Thoracic aorta (tissue), 2 donors: ENCODE results near the gene BAZ2B. TPM values are rescaled to one million over a fixed set of nuclear protein-coding genes. Genes with fewer than 3 reads are reported as not detected.
"Not testable (repeated sequence)": the region's sequence is repeated elsewhere in the genome, so short reads cannot be mapped to it uniquely, and the experiment has no call there.

Experiments used
- ATAC-seq: fragments of 150-250 bp; one replicate; pipeline ENCODE4 v1.8.0; 2017; ENCODE audit warnings: low read depth; ENCODE audit not compliant: insufficient number of reproducible peaks, low FRiP score
- DNase-seq: peaks from one replicate; pipeline ENCODE4 v3.0.0-alpha.2; 2020; ENCODE audit warnings: low spot score
- H3K27ac ChIP-seq, 2 donors: fragments of 200-600 bp; sonication (generic); 1 replicate in 1 of 2; 2 replicates in 1 of 2; pipeline ENCODE4 v1.5.1; 2016; ENCODE audit warnings: mild to moderate bottlenecking in 2 of 2, moderate library complexity in 2 of 2
- H3K27me3 ChIP-seq: fragments of 200-600 bp; sonication (generic); replicated peaks from 2 replicates; pipeline ENCODE4 v1.6.0; 2016; ENCODE audit warnings: mild to moderate bottlenecking; ENCODE audit not compliant: insufficient read depth
- H3K36me3 ChIP-seq: fragments of 200-600 bp; sonication (generic); one replicate; pipeline ENCODE4 v1.5.1; 2016
- H3K4me1 ChIP-seq, 2 donors: fragments of 200-600 bp; sonication (generic); 1 replicate in 1 of 2; 2 replicates in 1 of 2; pipeline versions ENCODE4 v1.5.1 to v1.6.0; 2016; ENCODE audit warnings: low read depth in 2 of 2, mild to moderate bottlenecking in 1 of 2; ENCODE audit not compliant: control insufficient read depth in 1 of 2
- H3K4me3 ChIP-seq: fragments of 200-600 bp; sonication (generic); 2 replicates; pipeline ENCODE4 v1.5.1; 2016; ENCODE audit warnings: mild to moderate bottlenecking
- H3K9me3 ChIP-seq: fragments of 200-600 bp; sonication (generic); 2 replicates; pipeline ENCODE4 v1.5.1; 2016
- CTCF ChIP-seq: fragments of 200-600 bp; sonication (generic); IDR thresholded peaks from one replicate; pipeline ENCODE4 v1.5.1; 2019; ENCODE audit warnings: antibody characterized with exemption
- total RNA-seq, 2 donors: library from RNA; depleted of rRNA; stranded (reverse); fragments of >200 nt; gene quantifications; one replicate each; pipeline versions ENCODE4 v1.1.0 to v1.2.3, GENCODE V29; 2016

Gene BAZ2B
- total RNA-seq, 2 donors from 2014 or later: 73.8 to 147 TPM

- peaks cover 32% of the 10 kb centered on the region for H3K36me3 ChIP-seq
- ATAC-seq (no peak), DNase-seq (no peak)
- H3K9me3 ChIP-seq: no peaks in the 10 kb centered on the region
- no peak for TF ChIP-seq CTCF
- H3K4me1 ChIP-seq: no peaks in the 10 kb centered on the region
- no peak overlapping the region for H3K4me3 ChIP-seq
- no peak overlapping the region for H3K27ac ChIP-seq
- H3K27me3 ChIP-seq: no peaks in the 10 kb centered on the region
Measured at GRCh38 chr2:159366538-159366937, 249.8 kb downstream of the BAZ2B start.

- Histone ChIP-seq H3K27me3 (no peaks in the 10 kb centered on the region), H3K36me3 (peaks cover 24% of the 10 kb centered on the region), H3K9me3 (no peaks in the 10 kb centered on the region), H3K4me1 (no peaks in the 10 kb centered on the region), H3K4me3 (no peak overlapping the region), H3K27ac (no peak overlapping the region)
- no peak for ATAC-seq
- no peak for DNase-seq
- no peak for TF ChIP-seq CTCF
Measured at GRCh38 chr2:159362816-159363251, 253.5 kb downstream of the BAZ2B start.

- Histone ChIP-seq H3K27ac (no peak overlapping the region), H3K36me3 (peaks cover 21% of the 10 kb centered on the region), H3K27me3 (no peaks in the 10 kb centered on the region), H3K4me3 (no peak overlapping the region), H3K4me1 (no peaks in the 10 kb centered on the region), H3K9me3 (no peaks in the 10 kb centered on the region)
- DNase-seq (no peak), ATAC-seq (no peak)
- TF ChIP-seq CTCF: no peak
Measured at GRCh38 chr2:159362094-159362493, 254.3 kb downstream of the BAZ2B start.

- peaks cover 16% of the 10 kb centered on the region for H3K36me3 ChIP-seq
- not testable (repeated sequence) for ATAC-seq, H3K27ac ChIP-seq, H3K4me1 ChIP-seq, H3K27me3 ChIP-seq, DNase-seq, H3K9me3 ChIP-seq, H3K4me3 ChIP-seq
Measured at GRCh38 chr2:159361603-159362002, 254.7 kb downstream of the BAZ2B start.

GRCh38 chr2:159356053-159356554 lies 260.2 kb downstream of the BAZ2B start:
- H3K4me3 ChIP-seq: no peak overlapping the region
- no peak overlapping the region for H3K27ac ChIP-seq
- no peaks in the 10 kb centered on the region for H3K4me1 ChIP-seq
- TF ChIP-seq CTCF: no peak
- H3K9me3 ChIP-seq: no peaks in the 10 kb centered on the region
- no peaks in the 10 kb centered on the region for H3K27me3 ChIP-seq
- DNase-seq (no peak), ATAC-seq (no peak)
- H3K36me3 ChIP-seq: peaks cover 4% of the 10 kb centered on the region

GRCh38 chr2:159351977-159352376 lies 264.4 kb downstream of the BAZ2B start:
- DNase-seq (no peak), ATAC-seq (no peak)
- no peak overlapping the region for H3K4me3 ChIP-seq
- no peak overlapping the region for H3K27ac ChIP-seq
- no peaks in the 10 kb centered on the region for H3K4me1 ChIP-seq
- H3K9me3 ChIP-seq: no peaks in the 10 kb centered on the region
- peaks cover 12% of the 10 kb centered on the region for H3K36me3 ChIP-seq
- TF ChIP-seq CTCF: no peak
- no peaks in the 10 kb centered on the region for H3K27me3 ChIP-seq
